Suprapubic skin (tissue), 4 donors: ENCODE results near the gene KIAA0753.

ENCODE experiments used
- CTCF ChIP-seq, 2 donors: fragments of 200-600 bp in 1 of 2; fragments of 450-650 bp in 1 of 2; sonication (generic) in 1 of 2; IDR thresholded peaks; one replicate each; pipeline ENCODE4 v1.5.1; 2016 to 2019; ENCODE audit warnings: antibody characterized with exemption in 2 of 2, mild to moderate bottlenecking in 1 of 2, moderate library complexity in 1 of 2
- EP300 ChIP-seq: sonication (generic); formaldehyde crosslinking; IDR thresholded peaks from one replicate; pipeline ENCODE4 v1.6.1; 2017; ENCODE audit warnings: antibody characterized with exemption
- POLR2A ChIP-seq, 2 donors: fragments of 450-650 bp; IDR thresholded peaks; one replicate each; pipeline ENCODE4 v1.6.1; 2017; ENCODE audit warnings: antibody characterized with exemption in 2 of 2, mild to moderate bottlenecking in 2 of 2, moderate library complexity in 2 of 2
- POLR2AphosphoS5 ChIP-seq, 3 donors: sonication (generic); formaldehyde crosslinking; IDR thresholded peaks; one replicate each; pipeline ENCODE4 v1.6.1; 2017; ENCODE audit warnings: antibody characterized with exemption in 3 of 3

- no peak for TF ChIP-seq CTCF (IDR thresholded peaks at IDR 0.05)
- no peak for TF ChIP-seq POLR2A (IDR thresholded peaks at IDR 0.05)
- no peak for TF ChIP-seq POLR2AphosphoS5 (IDR thresholded peaks at IDR 0.05)
- no peak for TF ChIP-seq EP300
Observed at GRCh38 chr17:6547336-6547735, 93.2 kb downstream of the KIAA0753 start.
